Esophagus squamous epithelium (tissue), 5 donors: Measurements from ENCODE around the gene A4GNT. TPM values are rescaled to one million over a fixed set of nuclear protein-coding genes. Genes with fewer than 3 reads are reported as not detected.

Experiments
- DNase-seq: peaks from one replicate; lab custom pipeline; 2025; lab: John Stamatoyannopoulos, UW
- H3K27ac ChIP-seq, 4 donors: fragments of 200-600 bp; sonication (generic); one replicate each; pipeline ENCODE4 v1.5.1; 2016 to 2019; ENCODE audit warnings: mild to moderate bottlenecking in 1 of 4
- H3K27me3 ChIP-seq, 4 donors: fragments of 200-600 bp; sonication (generic); 1 replicate in 3 of 4; 2 replicates in 1 of 4; pipeline versions ENCODE4 v1.5.1 to v1.6.0; 2017 to 2021; ENCODE audit warnings: antibody characterized with exemption in 1 of 4
- H3K36me3 ChIP-seq, 3 donors: fragments of 200-600 bp; sonication (generic); one replicate each; pipeline ENCODE4 v1.5.1; 2016 to 2019
- H3K4me1 ChIP-seq, 3 donors: fragments of 200-600 bp; sonication (generic); one replicate each; pipeline ENCODE4 v1.5.1; 2017 to 2019
- H3K4me3 ChIP-seq, 4 donors: fragments of 200-600 bp; sonication (generic); 1 replicate in 3 of 4; 2 replicates in 1 of 4; pipeline ENCODE4 v1.5.1; 2016 to 2019; ENCODE audit warnings: mild to moderate bottlenecking in 2 of 4, moderate library complexity in 1 of 4
- H3K9me3 ChIP-seq, 3 donors: fragments of 200-600 bp; sonication (generic); one replicate each; pipeline ENCODE4 v1.5.1; 2016 to 2019
- CTCF ChIP-seq, 6 experiments: fragments of 450-650 bp in 4 of 6; fragments of 200-600 bp in 2 of 6; sonication (generic) in 2 of 6; IDR thresholded peaks; one replicate each; pipeline ENCODE4 v1.5.1; 2016 to 2019; ENCODE audit warnings: antibody characterized with exemption in 6 of 6, mild to moderate bottlenecking in 4 of 6, moderate library complexity in 4 of 6
- POLR2A ChIP-seq, 4 donors: fragments of 450-650 bp; IDR thresholded peaks; one replicate each; pipeline ENCODE4 v1.6.1; 2017; ENCODE audit warnings: antibody characterized with exemption in 4 of 4, mild to moderate bottlenecking in 4 of 4, moderate library complexity in 3 of 4
- WGBS, 2 donors: methylation state at CpG; one replicate each; pipeline ENCODE4 v1.1.5; 2018; 5-methylcytosine and 5-hydroxymethylcytosine counted together
- intact Hi-C: fragments of 100-400 bp; cut with DNase I; formaldehyde crosslinking; loops from one replicate; pipeline ENCODE4 v1.15.0; 2022
- total RNA-seq, 4 donors: library from RNA; depleted of rRNA; stranded (reverse); fragments of >200 nt; gene quantifications; one replicate each; pipeline ENCODE4 v1.1.0, GENCODE V29; 2016
- donor health status: DM: yes; HTN: yes; CAD: no.

The A4GNT gene
- total RNA-seq, 4 donors from 2014 or later = not detected

- Histone ChIP-seq H3K27me3 (no peaks in the 10 kb centered on the region), H3K27ac (no peak overlapping the region), H3K4me1 (peaks cover 5 to 6% (median 6%) of the 10 kb centered on the region in 3 donors), H3K36me3 (peaks cover 0 to 82% (median 0%) of the 10 kb centered on the region in 3 donors), H3K4me3 (no peak overlapping the region), H3K9me3 (no peaks in the 10 kb centered on the region)
- 79 to 80% methylated on average over 3 to 5 of the region's 5 CpGs for WGBS, 2 donors
- no peak for DNase-seq
- TF ChIP-seq POLR2A (IDR thresholded peaks at IDR 0.05) (no peak), CTCF (IDR thresholded peaks at IDR 0.05) (no peak)
- intact Hi-C loops = no loop called here
Observed at GRCh38 chr3:138079901-138080300, 52.3 kb downstream of the A4GNT start.

GRCh38 chr3:138078901-138079344, 53.3 kb downstream of the A4GNT start:
- H3K27me3 ChIP-seq = no peaks in the 10 kb centered on the region
- H3K27ac ChIP-seq = no peak overlapping the region
- peaks cover 5 to 6% (median 6%) of the 10 kb centered on the region in 3 donors for H3K4me1 ChIP-seq
- no peaks in the 10 kb centered on the region for H3K9me3 ChIP-seq
- peaks cover 0 to 81% (median 0%) of the 10 kb centered on the region in 3 donors for H3K36me3 ChIP-seq
- intact Hi-C loops = no loop called here
- WGBS, 2 donors = 0% methylated on average over 1 of the region's 1 CpG
- no peak for DNase-seq
- no peak overlapping the region for H3K4me3 ChIP-seq
- TF ChIP-seq POLR2A (IDR thresholded peaks at IDR 0.05) (no peak), CTCF (IDR thresholded peaks at IDR 0.05) (no peak)

GRCh38 chr3:138078096-138078495, 54.1 kb downstream of the A4GNT start:
- DNase-seq = no peak

More at GRCh38 chr3:138078096-138078495, 54.1 kb downstream of the A4GNT start:
- H3K4me1 ChIP-seq = peaks cover 5 to 6% (median 6%) of the 10 kb centered on the region in 3 donors
- WGBS, 2 donors = 82 to 86% methylated on average over 3 to 4 of the region's 4 CpGs
- H3K27me3 ChIP-seq = no peaks in the 10 kb centered on the region
- no peak overlapping the region for H3K27ac ChIP-seq
- intact Hi-C loops = no loop called here
- TF ChIP-seq POLR2A (IDR thresholded peaks at IDR 0.05) = no peak
- no peak for TF ChIP-seq CTCF (IDR thresholded peaks at IDR 0.05)
- no peaks in the 10 kb centered on the region for H3K9me3 ChIP-seq
- H3K4me3 ChIP-seq = no peak overlapping the region
- H3K36me3 ChIP-seq = peaks cover 0 to 81% (median 0%) of the 10 kb centered on the region in 3 donors

Other genes with a start within 250 kb of the A4GNT start
- gene CLDN18, start 122.2 kb downstream of the A4GNT start, total RNA-seq = under 1 TPM in 1 of 4 donors, not detected in 3; 0.38 TPM
- gene DZIP1L, start 16.8 kb downstream of the A4GNT start, total RNA-seq = 10 to 100 TPM in 1 of 4 donors, 1 to 10 TPM in 3; 1.7 to 17.4 (median 5.0) TPM
- 10 to 100 TPM in 3 of 4 donors, 1 to 10 TPM in 1; 8.1 to 15.3 (median 11.0) TPM for gene DBR1, start 42.5 kb upstream of the A4GNT start, total RNA-seq
- 10 to 100 TPM; 29.7 to 59.3 (median 34.6) TPM for gene ARMC8, start 54.9 kb upstream of the A4GNT start, total RNA-seq
- 1 to 10 TPM in 1 of 4 donors, not detected in 3; 1.3 TPM for gene NME9, start 197.5 kb upstream of the A4GNT start, total RNA-seq
- 1 to 10 TPM in 3 of 4 donors, under 1 TPM in 1; 0.72 to 5.9 (median 2.4) TPM for gene MRAS, start 216.2 kb upstream of the A4GNT start, total RNA-seq